ENCODE results near the gene HIP1.

DNA sequence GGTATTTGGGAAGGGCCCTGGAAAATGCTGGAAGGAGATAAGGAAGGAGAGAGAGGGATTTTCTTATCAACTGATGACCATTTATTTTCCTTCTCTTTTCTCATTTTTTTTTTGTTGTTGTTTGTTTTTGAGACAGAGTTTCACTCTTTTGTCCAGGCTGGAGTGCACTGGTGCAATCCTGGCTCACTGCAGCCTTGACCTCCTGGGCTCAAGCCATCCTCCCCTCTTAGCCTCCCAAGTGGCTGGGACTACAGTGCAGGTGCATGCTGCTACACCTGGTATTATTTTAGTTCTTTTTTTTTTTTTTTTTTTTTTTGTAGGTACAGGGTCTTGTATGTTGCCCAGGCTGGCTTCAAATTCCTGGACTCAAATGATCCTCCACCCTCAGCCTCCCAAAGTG, 52.2 kb downstream of the HIP1 start:
- TF ChIP-seq RCOR1 (IDR thresholded peaks at IDR 0.05; ENCODE audit: low read length) (no peak), TAF1 (IDR thresholded peaks at IDR 0.05; ENCODE audit: borderline replicate concordance, low read depth, low read length) (no peak), ELF1 (IDR thresholded peaks at IDR 0.05) (no peak), POLR2AphosphoS5 (IDR thresholded peaks at IDR 0.05; ENCODE audit: low read depth, low read length) (no peak), NFIC (IDR thresholded peaks at IDR 0.05; ENCODE audit: borderline replicate concordance) (no peak), EP300 (IDR thresholded peaks at IDR 0.05; ENCODE audit: borderline replicate concordance in 1 of 2, low read depth in 1 of 2, low read length in 1 of 2) (no peak), REST (IDR thresholded peaks at IDR 0.05; ENCODE audit: low read depth, low read length) (no peak)
- TF ChIP-seq, protein P1, sequence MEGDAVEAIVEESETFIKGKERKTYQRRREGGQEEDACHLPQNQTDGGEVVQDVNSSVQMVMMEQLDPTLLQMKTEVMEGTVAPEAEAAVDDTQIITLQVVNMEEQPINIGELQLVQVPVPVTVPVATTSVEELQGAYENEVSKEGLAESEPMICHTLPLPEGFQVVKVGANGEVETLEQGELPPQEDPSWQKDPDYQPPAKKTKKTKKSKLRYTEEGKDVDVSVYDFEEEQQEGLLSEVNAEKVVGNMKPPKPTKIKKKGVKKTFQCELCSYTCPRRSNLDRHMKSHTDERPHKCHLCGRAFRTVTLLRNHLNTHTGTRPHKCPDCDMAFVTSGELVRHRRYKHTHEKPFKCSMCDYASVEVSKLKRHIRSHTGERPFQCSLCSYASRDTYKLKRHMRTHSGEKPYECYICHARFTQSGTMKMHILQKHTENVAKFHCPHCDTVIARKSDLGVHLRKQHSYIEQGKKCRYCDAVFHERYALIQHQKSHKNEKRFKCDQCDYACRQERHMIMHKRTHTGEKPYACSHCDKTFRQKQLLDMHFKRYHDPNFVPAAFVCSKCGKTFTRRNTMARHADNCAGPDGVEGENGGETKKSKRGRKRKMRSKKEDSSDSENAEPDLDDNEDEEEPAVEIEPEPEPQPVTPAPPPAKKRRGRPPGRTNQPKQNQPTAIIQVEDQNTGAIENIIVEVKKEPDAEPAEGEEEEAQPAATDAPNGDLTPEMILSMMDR (IDR thresholded peaks at IDR 0.05): no peak
- TF ChIP-seq, protein P2, sequence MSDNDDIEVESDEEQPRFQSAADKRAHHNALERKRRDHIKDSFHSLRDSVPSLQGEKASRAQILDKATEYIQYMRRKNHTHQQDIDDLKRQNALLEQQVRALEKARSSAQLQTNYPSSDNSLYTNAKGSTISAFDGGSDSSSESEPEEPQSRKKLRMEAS (IDR thresholded peaks at IDR 0.05; ENCODE audit: low read depth): no peak
